Colonic mucosa (tissue), 4 donors: Measurements from ENCODE around the gene ART5. TPM values are rescaled to one million over a fixed set of nuclear protein-coding genes. Genes with fewer than 3 reads are reported as not detected.
A peak's percentile ranks its signal among the peaks of the same experiment; 100 is the strongest.

Experiments
- DNase-seq: peaks from one replicate; pipeline ENCODE4 v3.0.0-alpha.2; 2020
- H3K27ac ChIP-seq: fragments of 200-600 bp; one replicate; pipeline ENCODE4 v1.8.0; 2021
- H3K27me3 ChIP-seq: fragments of 200-600 bp; one replicate; pipeline ENCODE4 v1.8.0; 2021
- H3K36me3 ChIP-seq: fragments of 200-600 bp; one replicate; pipeline ENCODE4 v1.8.0; 2021
- H3K4me1 ChIP-seq: fragments of 200-600 bp; one replicate; pipeline ENCODE4 v1.8.0; 2021; ENCODE audit warnings: mild to moderate bottlenecking
- H3K4me3 ChIP-seq: fragments of 200-600 bp; one replicate; pipeline ENCODE4 v1.8.0; 2021
- H3K9ac ChIP-seq, 2 donors: one replicate each; pipeline ENCODE4 v1.7.0; 2013; ENCODE audit warnings: control low read depth in 2 of 2, low read depth in 2 of 2, low read length in 2 of 2
- H3K9me3 ChIP-seq: fragments of 200-600 bp; one replicate; pipeline ENCODE4 v1.8.0; 2021
- CTCF ChIP-seq: fragments of 200-600 bp; IDR thresholded peaks from one replicate; pipeline ENCODE4 v1.8.0; 2022; ENCODE audit warnings: antibody characterized with exemption, mild to moderate bottlenecking
- intact Hi-C: fragments of 100-400 bp; cut with DNase I; formaldehyde crosslinking; loops from one replicate; pipeline ENCODE4 v1.14.1; 2022
- total RNA-seq, 2 donors: library from RNA; stranded (reverse); fragmentation: NEBNext Ultra II Directional in 1 of 2; extraction: Animal tissue kit (Norgen Biotek cat#: 25700) in 1 of 2; gene quantifications; one replicate each; pipeline ENCODE4 v1.2.1, GENCODE V29; 2021
- donor health status: healthy.
- donor health status: DM: no; HTN: no; CAD: no.
- donor health status: DM: no; HTN: no; CAD: no.

The ART5 gene
- total RNA-seq: not detected

GRCh38 chr11:3641701-3642070, at the start of gene ART5:
ART5 (minus strand) TSS chr11:3641992; CDS start chr11:3641862, 130 bp downstream.
- Histone ChIP-seq H3K27me3 (peaks cover 16% of the 10 kb centered on the region), H3K36me3 (no peaks in the 10 kb centered on the region), H3K9ac (peak within 1 kb of the TSS in 1 of 2 donors; percentile 34), H3K27ac (no peak within 1 kb of the TSS), H3K4me3 (peak within 1 kb of the TSS; percentile 41), H3K4me1 (no peaks in the 10 kb centered on the region), H3K9me3 (no peaks in the 10 kb centered on the region)
- no peak for DNase-seq
- no peak for TF ChIP-seq CTCF
- intact Hi-C loops: no loop called here

GRCh38 chr11:3686751-3687150, 45.0 kb upstream of the ART5 start:
- H3K27ac ChIP-seq: no peak overlapping the region
- intact Hi-C loops: no loop called here
- no peaks in the 10 kb centered on the region for H3K9me3 ChIP-seq
- peaks cover 39% of the 10 kb centered on the region for H3K36me3 ChIP-seq
- no peaks in the 10 kb centered on the region for H3K27me3 ChIP-seq
- H3K9ac ChIP-seq: no peak overlapping the region
- DNase-seq: no peak
- no peaks in the 10 kb centered on the region for H3K4me1 ChIP-seq
- no peak overlapping the region for H3K4me3 ChIP-seq
- no peak for TF ChIP-seq CTCF

- intact Hi-C loops: no loop called here
These were observed 44.1 kb upstream of the ART5 start for GRCh38 chr11:3685923-3686322.

GRCh38 chr11:3684819-3685172, 43.0 kb upstream of the ART5 start:
- no peaks in the 10 kb centered on the region for H3K27me3 ChIP-seq
- H3K36me3 ChIP-seq: peaks cover 33% of the 10 kb centered on the region
- DNase-seq: no peak
- intact Hi-C loops: no loop called here
- no peak overlapping the region for H3K27ac ChIP-seq
- no peaks in the 10 kb centered on the region for H3K9me3 ChIP-seq
- no peak overlapping the region for H3K9ac ChIP-seq
- no peak for TF ChIP-seq CTCF
- no peak overlapping the region for H3K4me3 ChIP-seq
- H3K4me1 ChIP-seq: no peaks in the 10 kb centered on the region

More at GRCh38 chr11:3685923-3686322, 44.1 kb upstream of the ART5 start:
- Histone ChIP-seq H3K36me3 (peaks cover 34% of the 10 kb centered on the region), H3K27ac (no peak overlapping the region), H3K9ac (no peak overlapping the region), H3K9me3 (no peaks in the 10 kb centered on the region), H3K27me3 (no peaks in the 10 kb centered on the region), H3K4me3 (no peak overlapping the region), H3K4me1 (no peaks in the 10 kb centered on the region)
- TF ChIP-seq CTCF: no peak
- DNase-seq: no peak

- no peaks in the 10 kb centered on the region for H3K4me1 ChIP-seq
- no peaks in the 10 kb centered on the region for H3K27me3 ChIP-seq
- no peak for TF ChIP-seq CTCF
- intact Hi-C loops: no loop called here
- no peak overlapping the region for H3K9ac ChIP-seq
- no peak overlapping the region for H3K4me3 ChIP-seq
- H3K9me3 ChIP-seq: no peaks in the 10 kb centered on the region
- H3K36me3 ChIP-seq: peaks cover 33% of the 10 kb centered on the region
- no peak for DNase-seq
- H3K27ac ChIP-seq: no peak overlapping the region
These were observed 42.5 kb upstream of the ART5 start for GRCh38 chr11:3684129-3684818.
